GM19395 (cell line): ENCODE measurements around the gene ASIC2.

Experiments
- ATAC-seq: cut with Tn5 transposase; IDR thresholded peaks from one replicate; pipeline ENCODE4 v1.9.1; 2021; ENCODE audit warnings: mild to moderate bottlenecking, moderate library complexity; ENCODE audit not compliant: unreplicated experiment

Gene ASIC2

GRCh38 chr17:33205552-33205951 is 87.5 kb downstream of the ASIC2 start:
- ATAC-seq: no peak

GRCh38 chr17:33204701-33205100 is 88.4 kb downstream of the ASIC2 start:
- no peak for ATAC-seq

- no peak for ATAC-seq
Observed at GRCh38 chr17:33204156-33204555, 88.9 kb downstream of the ASIC2 start.

DNA sequence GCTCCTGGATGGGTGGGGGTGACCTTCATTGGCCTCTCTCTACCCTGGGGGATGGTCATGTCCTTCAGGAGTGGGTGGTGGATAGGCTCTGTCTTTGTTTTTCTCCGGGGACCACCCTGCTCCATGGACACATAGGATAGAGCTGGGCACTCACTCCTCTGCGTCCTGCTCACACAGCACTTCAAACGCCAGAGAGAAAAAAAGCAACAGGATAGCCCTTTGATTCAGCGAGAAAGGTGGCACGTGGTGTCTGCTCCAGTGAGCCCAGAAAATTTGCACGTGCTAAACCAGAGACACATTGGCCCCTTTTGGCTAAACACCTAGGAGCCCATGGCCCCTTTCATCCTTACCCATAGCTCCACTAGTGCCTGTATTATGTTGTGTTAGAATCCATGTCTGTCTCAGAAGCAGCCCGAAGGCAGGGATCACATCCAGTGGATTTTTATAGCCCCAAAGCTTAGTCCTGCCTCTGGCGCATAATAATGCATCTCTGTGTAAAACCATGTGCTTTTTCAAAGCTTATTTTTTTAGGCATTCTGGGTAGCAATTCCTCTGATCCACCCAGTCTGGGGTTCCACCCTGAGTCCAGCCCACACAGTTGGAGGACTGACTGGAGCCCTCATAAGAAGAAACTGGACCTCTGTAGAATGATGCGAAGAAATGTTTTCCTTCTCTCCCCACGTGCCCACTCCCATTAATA is 90.1 kb downstream of the ASIC2 start:
- no peak for ATAC-seq

DNA sequence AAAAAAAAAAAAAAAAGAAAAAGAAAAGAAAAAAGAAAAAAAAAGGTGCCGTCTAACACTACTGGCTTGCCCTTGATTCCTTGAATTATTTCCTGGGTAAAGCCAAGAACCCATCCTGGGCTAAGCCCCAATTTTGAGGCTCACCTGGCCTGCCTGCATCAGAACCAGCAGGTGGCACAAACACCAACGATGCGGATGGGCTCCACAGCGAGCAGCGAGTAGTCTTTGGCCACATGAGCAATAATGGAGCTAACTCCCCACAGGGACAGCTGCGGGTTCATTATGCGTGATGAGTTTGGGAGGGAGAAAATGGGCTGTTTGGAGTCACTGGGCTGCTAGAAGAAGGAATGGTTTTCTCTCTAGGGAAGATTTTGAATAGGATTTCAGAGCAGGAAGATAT is 91.1 kb downstream of the ASIC2 start:
- ATAC-seq: no peak

DNA sequence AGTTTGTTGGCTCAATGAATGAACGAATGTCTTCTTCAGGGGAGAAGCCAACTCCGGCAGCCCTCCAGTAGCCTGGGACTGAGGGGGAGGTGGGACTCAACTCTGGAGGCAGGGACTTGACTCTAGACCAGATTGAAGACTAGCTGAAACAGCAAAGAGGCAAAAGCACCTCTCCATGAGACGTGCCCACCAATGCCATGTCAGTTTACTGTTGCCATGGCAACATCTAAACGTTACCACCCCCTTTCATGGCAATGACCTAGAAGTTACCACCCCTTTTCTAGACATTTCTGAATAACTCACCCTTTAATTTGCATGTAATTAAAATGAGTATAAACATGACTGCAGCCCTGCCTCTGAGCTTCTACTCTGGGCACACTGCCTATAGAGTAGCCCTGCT is 91.8 kb downstream of the ASIC2 start:
- ATAC-seq: no peak

DNA sequence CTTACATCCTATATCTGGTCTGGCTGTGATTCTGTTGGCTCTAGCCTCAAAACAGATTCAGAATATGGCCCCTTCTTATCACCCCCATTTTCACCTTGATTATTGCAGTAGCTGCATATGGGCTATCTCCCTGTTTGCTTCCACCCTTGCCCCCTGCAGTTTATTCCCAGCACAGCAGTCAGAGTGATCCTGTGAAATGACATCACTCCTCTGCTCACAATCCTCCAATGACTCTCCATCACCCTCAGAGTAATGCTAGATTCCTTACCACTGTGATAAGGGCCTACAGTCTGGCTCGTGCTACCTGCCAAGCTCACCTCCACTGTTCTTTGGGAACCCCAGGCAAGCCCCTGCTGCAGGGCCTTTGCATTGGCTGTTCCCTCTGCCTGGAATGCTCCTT is 92.5 kb downstream of the ASIC2 start:
- no peak for ATAC-seq

- ATAC-seq: no peak
Observed at GRCh38 chr17:33199571-33200510, 93.3 kb downstream of the ASIC2 start.

- ATAC-seq: no peak
Observed at GRCh38 chr17:33198954-33199353, 94.1 kb downstream of the ASIC2 start.

DNA sequence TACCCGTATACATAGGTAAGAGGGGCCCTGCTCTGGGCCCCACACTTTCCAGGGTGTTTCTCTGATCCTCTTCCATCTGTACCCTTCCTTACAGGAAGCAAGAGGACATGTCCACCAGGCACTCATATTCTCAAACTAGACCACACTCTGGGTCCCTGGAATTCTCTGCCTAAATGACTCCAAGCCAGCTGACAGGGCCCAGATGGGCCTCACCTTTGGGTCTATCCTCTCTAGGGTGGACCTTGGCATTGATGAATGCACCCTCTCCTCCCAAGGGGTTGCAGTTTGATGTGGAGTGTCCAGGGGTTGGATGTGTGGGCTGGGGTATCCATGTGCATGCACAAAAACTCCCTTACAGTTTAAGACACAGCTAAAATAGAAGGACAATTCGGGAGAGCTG is 95.8 kb downstream of the ASIC2 start:
- no peak for ATAC-seq

GRCh38 chr17:33196883-33197282 is 96.2 kb downstream of the ASIC2 start:
- ATAC-seq: no peak

- no peak for ATAC-seq
Observed at GRCh38 chr17:33192951-33193911, 99.9 kb downstream of the ASIC2 start.

GRCh38 chr17:33183487-33184026 is 109.5 kb downstream of the ASIC2 start:
- ATAC-seq: no peak

- ATAC-seq: no peak
Observed at GRCh38 chr17:33179151-33179550, 113.9 kb downstream of the ASIC2 start.

GRCh38 chr17:33178681-33179080 is 114.4 kb downstream of the ASIC2 start:
- no peak for ATAC-seq

GRCh38 chr17:33175562-33175961 is 117.5 kb downstream of the ASIC2 start:
- no peak for ATAC-seq

DNA sequence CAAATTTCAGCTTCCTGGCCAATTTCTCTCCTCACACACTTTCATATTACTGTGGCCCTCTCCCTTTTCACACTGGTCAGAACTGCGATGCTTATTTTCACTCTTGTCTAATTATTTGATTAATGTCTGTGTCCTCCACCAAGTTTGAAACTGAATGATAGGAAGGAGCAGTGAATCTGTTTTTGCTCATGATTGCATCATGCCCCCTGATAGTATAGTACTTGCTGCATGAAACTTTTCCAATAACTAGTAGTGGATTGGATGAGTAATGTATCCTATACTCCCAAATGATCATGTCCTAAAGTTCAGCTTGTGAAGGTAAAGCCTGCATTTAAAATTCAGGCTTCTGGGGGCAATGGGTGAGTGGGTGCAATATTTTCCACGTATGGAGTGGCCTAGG is 121.2 kb downstream of the ASIC2 start:
- no peak for ATAC-seq

DNA sequence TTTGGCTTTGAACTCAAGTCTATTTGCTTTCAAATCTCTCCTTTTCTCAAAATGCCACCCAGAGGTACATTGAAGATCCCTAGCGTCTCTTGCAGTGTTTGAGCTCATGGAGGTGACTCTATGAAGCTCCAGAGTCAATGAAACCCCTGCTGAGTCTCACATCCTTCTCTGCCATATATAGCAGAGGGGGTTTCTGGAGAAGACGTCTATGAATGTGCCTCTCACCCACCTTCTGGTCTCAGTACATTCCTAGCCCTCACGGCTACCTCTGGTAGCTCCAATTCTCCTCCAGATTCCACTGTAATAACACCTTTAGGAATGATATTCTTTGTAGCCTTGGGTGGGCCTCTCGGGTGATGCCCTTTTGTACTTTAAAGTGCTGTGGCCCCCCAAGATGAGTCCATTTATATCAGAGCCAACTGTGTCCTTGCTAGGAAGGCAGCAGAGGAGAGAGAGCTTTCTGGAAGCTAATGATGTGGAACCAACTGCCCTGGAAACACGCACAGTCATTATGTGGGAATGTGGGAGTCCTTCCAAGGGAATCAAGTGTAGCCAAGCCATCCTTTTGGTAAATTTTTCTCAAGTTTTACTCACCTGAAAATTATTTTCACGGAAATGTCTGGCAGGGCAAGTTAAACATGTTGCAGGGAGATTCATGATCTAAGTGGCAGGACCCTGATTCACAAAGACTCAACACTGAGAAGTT is 123.4 kb downstream of the ASIC2 start:
- ATAC-seq: no peak

DNA sequence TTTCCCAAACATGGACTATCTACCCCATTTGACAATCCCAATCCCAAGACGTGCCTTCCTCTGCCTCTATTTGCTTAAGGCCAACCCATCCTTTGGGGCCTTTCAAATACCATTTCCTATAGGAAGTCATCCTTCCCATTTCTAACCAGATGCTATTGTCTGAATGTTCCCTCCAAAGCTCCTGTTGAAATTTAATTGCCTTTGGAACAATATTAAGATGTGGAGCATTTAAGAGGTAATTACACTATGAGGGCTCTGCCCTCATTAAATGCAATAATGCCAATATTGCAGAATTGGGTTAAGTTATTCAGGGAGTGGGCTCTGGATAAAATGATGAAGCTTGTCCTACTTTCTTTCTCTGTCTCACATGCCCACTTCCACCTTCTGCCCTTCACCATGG is 125.4 kb downstream of the ASIC2 start:
- no peak for ATAC-seq

DNA sequence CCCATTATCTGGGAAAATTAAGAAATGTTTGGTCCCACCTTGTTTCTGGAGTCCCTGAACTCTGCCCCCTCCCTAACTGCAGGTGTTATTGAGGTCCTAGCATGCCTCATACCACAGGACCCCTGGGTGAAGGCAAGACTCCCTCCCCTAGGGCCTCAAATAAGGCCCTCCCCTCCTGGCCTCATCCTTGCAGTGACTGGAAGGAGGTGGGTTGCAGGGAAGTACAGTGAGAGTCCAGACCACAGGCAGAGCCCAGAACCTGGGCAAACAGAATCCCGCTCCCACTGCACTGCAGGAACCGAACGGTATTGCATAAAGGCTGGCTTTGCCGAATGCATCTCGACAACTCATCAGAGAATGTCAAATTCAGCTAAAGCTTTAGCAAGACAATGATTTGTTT is 126.6 kb downstream of the ASIC2 start:
- no peak for ATAC-seq
